Vagina (tissue), 2 donors: ENCODE data around the gene GSTA4. TPM values are rescaled to one million over a fixed set of nuclear protein-coding genes. Genes with fewer than 3 reads are reported as not detected.
"Not testable (repeated sequence)": the region's sequence is repeated elsewhere in the genome, so short reads cannot be mapped to it uniquely, and the experiment has no call there.

ENCODE experiments used
- DNase-seq, 2 donors: peaks; one replicate each; pipeline ENCODE4 v3.0.0-alpha.2; 2017; ENCODE audit errors: extremely low spot score in 2 of 2
- H3K27ac ChIP-seq: fragments of 200-600 bp; sonication (generic); one replicate; pipeline ENCODE4 v1.5.1; 2019
- H3K27me3 ChIP-seq: fragments of 200-600 bp; sonication (generic); one replicate; pipeline ENCODE4 v1.5.1; 2019
- H3K36me3 ChIP-seq, 2 donors: fragments of 200-600 bp; sonication (generic); one replicate each; pipeline ENCODE4 v1.5.1; 2017 to 2019
- H3K4me1 ChIP-seq: fragments of 200-600 bp; sonication (generic); one replicate; pipeline ENCODE4 v1.5.1; 2019
- H3K4me3 ChIP-seq, 2 donors: fragments of 200-600 bp; sonication (generic); 1 replicate in 1 of 2; 2 replicates in 1 of 2; pipeline ENCODE4 v1.5.1; 2016 to 2019
- H3K9me3 ChIP-seq: fragments of 200-600 bp; sonication (generic); one replicate; pipeline ENCODE4 v1.5.1; 2019
- CTCF ChIP-seq, 3 experiments: fragments of 450-650 bp in 2 of 3; fragments of 200-600 bp in 1 of 3; sonication (generic) in 1 of 3; IDR thresholded peaks; one replicate each; pipeline ENCODE4 v1.5.1; 2017 to 2019; ENCODE audit warnings: antibody characterized with exemption in 3 of 3, mild to moderate bottlenecking in 2 of 3, moderate library complexity in 2 of 3
- POLR2A ChIP-seq, 2 donors: fragments of 450-650 bp; IDR thresholded peaks; one replicate each; pipeline ENCODE4 v1.6.1; 2017; ENCODE audit warnings: antibody characterized with exemption in 2 of 2, mild to moderate bottlenecking in 2 of 2, moderate library complexity in 2 of 2
- POLR2AphosphoS5 ChIP-seq, 2 donors: sonication (generic); formaldehyde crosslinking; IDR thresholded peaks; one replicate each; pipeline ENCODE4 v1.9.0; 2017; ENCODE audit warnings: antibody characterized with exemption in 2 of 2, mild to moderate bottlenecking in 2 of 2, low read depth in 1 of 2; ENCODE audit not compliant: insufficient read depth in 1 of 2
- intact Hi-C: fragments of 100-400 bp; cut with DNase I; formaldehyde crosslinking; loops from one replicate; pipeline ENCODE4 v1.15.1; 2023
- total RNA-seq: library from RNA; depleted of rRNA; stranded (reverse); fragments of >200 nt; gene quantifications from one replicate; pipeline ENCODE4 v1.2.3, GENCODE V29; 2016

The GSTA4 gene
- total RNA-seq, 1 donor from 2014 or later, result 57.7 TPM

DNA sequence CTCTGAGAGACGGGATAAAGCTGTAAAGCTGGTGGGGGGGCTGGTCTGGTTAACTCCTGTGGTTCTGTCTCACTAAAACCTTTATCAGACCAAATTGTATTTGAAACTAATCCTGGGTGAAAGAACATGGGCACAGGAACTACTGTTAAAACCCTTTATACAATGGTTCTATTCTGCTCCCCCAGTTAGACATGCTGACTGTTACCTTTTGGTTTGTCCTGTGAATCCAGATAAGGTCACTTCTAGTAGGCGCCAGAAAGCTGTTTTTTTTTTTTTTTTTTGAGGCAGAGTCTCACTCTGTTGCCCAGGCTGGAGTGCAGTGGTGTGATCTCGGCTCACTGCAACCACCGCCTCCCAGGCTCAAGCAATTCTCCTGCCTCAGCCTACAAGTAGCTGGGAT is 29.7 kb downstream of the GSTA4 start:
- H3K4me1 ChIP-seq, result no peaks in the 10 kb centered on the region
- H3K36me3 ChIP-seq, result no peaks in the 10 kb centered on the region
- H3K4me3 ChIP-seq, result no peak overlapping the region
- no peak overlapping the region for H3K27ac ChIP-seq
- H3K9me3 ChIP-seq, result no peaks in the 10 kb centered on the region
- no peaks in the 10 kb centered on the region for H3K27me3 ChIP-seq
- DNase-seq, result no peak
- intact Hi-C loops, result no loop called here
- TF ChIP-seq POLR2A (IDR thresholded peaks at IDR 0.05) (no peak), POLR2AphosphoS5 (IDR thresholded peaks at IDR 0.05; ENCODE audit: insufficient read depth in 1 of 2, low read depth in 1 of 2) (no peak), CTCF (IDR thresholded peaks at IDR 0.05) (no peak)

- no peak overlapping the region for H3K27ac ChIP-seq
- no peak for DNase-seq
- TF ChIP-seq POLR2A (IDR thresholded peaks at IDR 0.05) (no peak), POLR2AphosphoS5 (IDR thresholded peaks at IDR 0.05; ENCODE audit: insufficient read depth in 1 of 2, low read depth in 1 of 2) (no peak), CTCF (IDR thresholded peaks at IDR 0.05) (no peak)
- no peak overlapping the region for H3K4me3 ChIP-seq
- H3K9me3 ChIP-seq, result no peaks in the 10 kb centered on the region
- intact Hi-C loops, result no loop called here
- no peaks in the 10 kb centered on the region for H3K4me1 ChIP-seq
- no peaks in the 10 kb centered on the region for H3K36me3 ChIP-seq
- no peaks in the 10 kb centered on the region for H3K27me3 ChIP-seq
These were observed 30.8 kb downstream of the GSTA4 start for GRCh38 chr6:52964318-52964717.

- no peaks in the 10 kb centered on the region for H3K27me3 ChIP-seq
- no peak overlapping the region for H3K27ac ChIP-seq
- H3K4me3 ChIP-seq, result no peak overlapping the region
- no peaks in the 10 kb centered on the region for H3K9me3 ChIP-seq
- DNase-seq, result no peak
- H3K36me3 ChIP-seq, result no peaks in the 10 kb centered on the region
- H3K4me1 ChIP-seq, result no peaks in the 10 kb centered on the region
- TF ChIP-seq CTCF (IDR thresholded peaks at IDR 0.05) (no peak), POLR2A (IDR thresholded peaks at IDR 0.05) (no peak), POLR2AphosphoS5 (IDR thresholded peaks at IDR 0.05; ENCODE audit: insufficient read depth in 1 of 2, low read depth in 1 of 2) (no peak)
- intact Hi-C loops, result no loop called here
These were observed 32.4 kb downstream of the GSTA4 start for GRCh38 chr6:52962701-52963100.

GRCh38 chr6:52961022-52961421 is 34.1 kb downstream of the GSTA4 start:
- H3K27me3 ChIP-seq, H3K4me1 ChIP-seq, H3K27ac ChIP-seq, intact Hi-C loops, H3K4me3 ChIP-seq, H3K36me3 ChIP-seq, DNase-seq, H3K9me3 ChIP-seq: not testable (repeated sequence)

- H3K4me1 ChIP-seq, H3K36me3 ChIP-seq, intact Hi-C loops, H3K9me3 ChIP-seq, H3K4me3 ChIP-seq, H3K27ac ChIP-seq, H3K27me3 ChIP-seq, DNase-seq: not testable (repeated sequence)
These were observed 34.9 kb downstream of the GSTA4 start for GRCh38 chr6:52960211-52960610.

- intact Hi-C loops, result no loop called here
- Histone ChIP-seq H3K27ac (no peak overlapping the region), H3K4me1 (no peaks in the 10 kb centered on the region), H3K4me3 (no peak overlapping the region), H3K36me3 (no peaks in the 10 kb centered on the region), H3K9me3 (no peaks in the 10 kb centered on the region), H3K27me3 (no peaks in the 10 kb centered on the region)
- DNase-seq, result no peak
- TF ChIP-seq POLR2AphosphoS5 (IDR thresholded peaks at IDR 0.05; ENCODE audit: insufficient read depth in 1 of 2, low read depth in 1 of 2) (no peak), POLR2A (IDR thresholded peaks at IDR 0.05) (no peak)
These were observed 36.4 kb downstream of the GSTA4 start for GRCh38 chr6:52958546-52959255.
